Subcutaneous abdominal adipose tissue (tissue), 5 donors: ENCODE data around the gene LIN7B.

Source experiments
- H3K27ac ChIP-seq: one replicate; pipeline ENCODE4 v1.7.0; 2013; ENCODE audit warnings: low read depth, mild to moderate bottlenecking, inconsistent platforms, low read length, moderate library complexity
- H3K27me3 ChIP-seq, 5 donors: one replicate each; pipeline ENCODE4 v1.7.0; 2013; ENCODE audit warnings: low read length in 5 of 5, inconsistent platforms in 1 of 5; ENCODE audit not compliant: control insufficient read depth in 5 of 5, insufficient read depth in 4 of 5
- H3K36me3 ChIP-seq, 5 donors: one replicate each; pipeline ENCODE4 v1.7.0; 2013; ENCODE audit warnings: low read length in 5 of 5; ENCODE audit not compliant: control insufficient read depth in 5 of 5, insufficient read depth in 5 of 5
- H3K4me1 ChIP-seq, 5 donors: one replicate each; pipeline ENCODE4 v1.7.0; 2013; ENCODE audit warnings: low read length in 5 of 5, mild to moderate bottlenecking in 3 of 5, moderate library complexity in 1 of 5; ENCODE audit not compliant: control insufficient read depth in 5 of 5, insufficient read depth in 5 of 5
- H3K4me3 ChIP-seq, 5 donors: one replicate each; pipeline ENCODE4 v1.7.0; 2013; ENCODE audit warnings: low read length in 5 of 5, low read depth in 1 of 5
- H3K9ac ChIP-seq, 5 donors: one replicate each; pipeline ENCODE4 v1.7.0; 2013; ENCODE audit warnings: low read length in 5 of 5, mild to moderate bottlenecking in 4 of 5, moderate library complexity in 3 of 5
- H3K9me3 ChIP-seq, 5 donors: one replicate each; pipeline ENCODE4 v1.7.0; 2013; ENCODE audit warnings: low read length in 5 of 5; ENCODE audit not compliant: control insufficient read depth in 5 of 5
- donor health status: healthy.
- donor health status: healthy.
- donor health status: healthy.
- donor health status: healthy.
- donor health status: healthy.

Gene LIN7B

GRCh38 chr19:49094505-49095482 is 19.4 kb upstream of the LIN7B start:
- no peak overlapping the region for H3K27ac ChIP-seq
- H3K4me1 ChIP-seq = peaks cover 0 to 3% (median 0%) of the 10 kb centered on the region in 5 donors
- H3K9me3 ChIP-seq = no peaks in the 10 kb centered on the region
- H3K9ac ChIP-seq = no peak overlapping the region
- no peaks in the 10 kb centered on the region for H3K27me3 ChIP-seq
- no peak overlapping the region for H3K4me3 ChIP-seq
- H3K36me3 ChIP-seq = peaks cover 5 to 96% (median 78%) of the 10 kb centered on the region in 5 donors

DNA sequence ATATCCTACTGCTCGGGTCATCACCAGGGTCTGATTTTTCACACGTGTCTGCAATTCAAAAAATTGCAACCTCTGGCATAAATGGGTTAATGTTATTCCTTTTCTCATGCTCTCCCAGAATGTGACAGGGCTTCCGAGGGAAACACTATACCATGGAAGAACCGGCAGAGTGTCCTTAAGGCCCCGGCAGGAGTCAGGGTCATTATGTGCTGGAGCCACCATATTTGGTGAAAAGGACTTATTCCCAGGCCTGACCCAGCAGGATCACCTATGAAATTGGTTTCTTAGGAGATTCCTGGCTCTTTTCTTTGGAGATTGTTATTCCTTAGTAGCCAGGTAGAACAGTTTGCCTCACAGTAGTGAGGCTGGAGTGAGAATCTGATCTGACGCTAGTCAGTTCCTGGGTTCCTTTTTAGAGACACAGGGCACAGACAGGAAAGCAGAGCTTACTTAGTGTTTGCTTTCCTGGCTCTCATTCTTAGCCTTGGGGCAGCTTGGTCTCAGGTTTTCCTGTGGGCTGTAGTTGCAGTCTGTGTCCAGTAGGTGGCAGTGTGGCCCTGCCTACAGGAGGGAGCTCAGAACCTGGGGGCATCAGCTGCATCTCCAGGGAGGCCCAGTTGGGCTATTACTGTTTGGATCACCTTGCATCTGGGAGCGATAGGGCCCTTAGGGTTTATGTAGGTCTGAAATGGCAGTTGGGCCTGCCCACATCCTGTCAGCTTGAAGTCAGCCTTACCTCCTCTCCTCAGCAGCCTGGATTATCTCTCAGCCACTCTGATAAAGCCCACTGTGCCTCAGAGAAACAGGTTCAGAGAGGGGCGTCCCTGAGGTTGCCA is 16.5 kb upstream of the LIN7B start:
- Histone ChIP-seq H3K27ac (no peak overlapping the region), H3K36me3 (peaks cover 3 to 91% (median 78%) of the 10 kb centered on the region in 5 donors), H3K4me3 (no peak overlapping the region)

GRCh38 chr19:49098795-49099194 is 15.4 kb upstream of the LIN7B start:
- Histone ChIP-seq H3K4me1 (peaks cover 0 to 3% (median 0%) of the 10 kb centered on the region in 5 donors), H3K36me3 (peaks cover 3 to 91% (median 80%) of the 10 kb centered on the region in 5 donors), H3K27me3 (no peaks in the 10 kb centered on the region), H3K27ac (no peak overlapping the region), H3K9me3 (no peaks in the 10 kb centered on the region), H3K4me3 (no peak overlapping the region), H3K9ac (no peak overlapping the region)

More for the DNA sequence above, 16.5 kb upstream of the LIN7B start:
- no peaks in the 10 kb centered on the region for H3K27me3 ChIP-seq
- H3K9me3 ChIP-seq = no peaks in the 10 kb centered on the region
- H3K4me1 ChIP-seq = peaks cover 0 to 3% (median 0%) of the 10 kb centered on the region in 5 donors
- H3K9ac ChIP-seq = no peak overlapping the region

DNA sequence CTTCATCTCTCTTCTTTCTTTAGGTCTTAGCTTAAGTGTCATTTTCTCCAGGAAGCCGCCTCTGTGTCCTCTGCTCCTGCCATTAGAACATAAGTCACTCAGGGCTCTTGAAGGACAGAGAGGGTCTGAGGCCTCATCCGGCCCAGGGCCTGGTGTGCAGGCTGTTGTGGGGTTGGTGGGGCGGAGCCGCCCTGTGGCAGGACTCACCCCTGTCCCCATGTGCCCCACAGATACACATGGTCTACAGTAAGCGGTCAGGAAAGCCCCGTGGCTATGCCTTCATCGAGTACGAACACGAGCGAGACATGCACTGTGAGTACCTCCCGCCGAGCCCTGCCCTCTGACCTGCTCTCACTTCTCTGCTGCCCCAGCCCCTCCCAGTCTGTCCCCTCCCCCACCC is 13.0 kb upstream of the LIN7B start:
- peaks cover 0 to 3% (median 0%) of the 10 kb centered on the region in 5 donors for H3K4me1 ChIP-seq
- no peak overlapping the region for H3K4me3 ChIP-seq
- H3K9me3 ChIP-seq = no peaks in the 10 kb centered on the region
- no peak overlapping the region for H3K27ac ChIP-seq
- H3K9ac ChIP-seq = no peak overlapping the region
- H3K27me3 ChIP-seq = no peaks in the 10 kb centered on the region
- peaks cover 3 to 90% (median 80%) of the 10 kb centered on the region in 5 donors for H3K36me3 ChIP-seq

GRCh38 chr19:49102303-49102702 is 11.9 kb upstream of the LIN7B start:
- Histone ChIP-seq H3K9me3 (no peaks in the 10 kb centered on the region), H3K27me3 (no peaks in the 10 kb centered on the region), H3K4me1 (peaks cover 0 to 3% (median 0%) of the 10 kb centered on the region in 5 donors), H3K4me3 (no peak overlapping the region), H3K9ac (no peak overlapping the region), H3K36me3 (peaks cover 3 to 91% (median 85%) of the 10 kb centered on the region in 5 donors), H3K27ac (no peak overlapping the region)

DNA sequence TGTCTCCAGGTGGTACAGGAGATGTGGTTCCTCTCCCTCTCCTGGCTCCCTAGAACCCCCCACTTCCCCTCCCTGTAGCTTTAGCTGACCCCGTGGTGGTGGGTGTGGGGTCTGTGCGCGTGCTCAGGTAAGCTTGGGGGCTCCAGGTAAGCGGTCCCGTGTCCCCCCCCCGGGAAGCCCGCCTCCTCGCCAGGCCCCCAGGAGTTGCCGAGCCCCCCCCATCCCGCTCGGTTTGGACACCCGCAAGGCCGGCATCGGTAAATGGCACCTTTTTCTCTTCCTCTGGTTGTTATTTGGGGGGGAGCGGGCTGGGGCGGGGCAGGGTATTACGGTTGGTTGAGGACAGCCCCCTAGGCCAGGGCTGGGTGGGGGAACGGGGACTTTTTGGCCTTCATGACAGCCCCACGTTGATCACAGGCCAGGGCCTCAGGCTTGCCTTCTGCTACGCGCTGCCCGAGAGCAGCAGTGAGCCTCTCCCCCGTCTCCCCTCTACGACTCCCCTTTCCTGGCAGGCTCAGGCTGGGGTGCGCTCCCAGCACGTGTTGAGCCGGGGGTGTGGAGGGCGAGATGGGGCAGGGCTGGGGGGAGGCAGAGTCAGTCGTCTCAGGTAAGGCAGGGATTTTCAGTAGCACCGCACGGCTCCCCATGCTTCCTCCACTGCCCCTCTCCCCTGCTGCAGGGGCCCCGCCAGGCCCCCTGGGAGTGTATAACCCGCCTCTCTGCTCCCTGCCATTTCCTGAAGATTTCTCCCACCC is 10.7 kb upstream of the LIN7B start:
- H3K9me3 ChIP-seq = no peaks in the 10 kb centered on the region
- H3K27ac ChIP-seq = no peak overlapping the region
- H3K36me3 ChIP-seq = peaks cover 3 to 92% (median 87%) of the 10 kb centered on the region in 5 donors
- H3K4me1 ChIP-seq = peaks cover 0 to 4% (median 0%) of the 10 kb centered on the region in 5 donors
- no peak overlapping the region for H3K4me3 ChIP-seq
- H3K9ac ChIP-seq = no peak overlapping the region
- no peaks in the 10 kb centered on the region for H3K27me3 ChIP-seq

DNA sequence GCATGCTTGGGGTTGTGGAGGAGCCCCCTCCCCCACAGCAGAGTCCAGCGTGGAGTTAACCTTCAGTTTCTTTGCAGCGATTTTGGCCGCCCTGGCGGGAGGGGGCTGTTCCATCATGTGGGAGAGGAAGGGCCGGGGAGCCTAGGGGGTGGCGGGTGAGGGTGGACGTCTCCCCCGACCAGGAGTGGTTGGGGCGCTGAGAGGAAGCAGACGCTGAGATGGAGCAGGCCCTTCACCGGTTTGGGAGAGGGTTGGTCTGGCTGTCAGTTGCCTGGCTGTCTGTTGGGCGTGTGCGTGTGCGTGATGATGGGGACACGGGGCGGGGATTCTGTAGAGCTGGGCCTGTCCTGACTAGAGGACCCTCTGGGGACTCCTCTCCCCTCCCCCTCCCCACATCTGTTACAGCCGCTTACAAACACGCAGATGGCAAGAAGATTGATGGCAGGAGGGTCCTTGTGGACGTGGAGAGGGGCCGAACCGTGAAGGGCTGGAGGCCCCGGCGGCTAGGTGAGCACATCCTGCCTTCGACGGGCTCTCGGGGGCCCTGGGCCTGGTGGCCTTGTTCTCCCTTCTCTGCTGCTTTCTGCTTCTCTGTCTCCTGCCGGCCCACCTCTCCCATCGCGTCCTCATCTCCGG is 9.8 kb upstream of the LIN7B start:
- no peak overlapping the region for H3K4me3 ChIP-seq
- H3K36me3 ChIP-seq = peaks cover 0 to 90% (median 87%) of the 10 kb centered on the region in 5 donors
- no peaks in the 10 kb centered on the region for H3K9me3 ChIP-seq
- no peak overlapping the region for H3K9ac ChIP-seq
- no peaks in the 10 kb centered on the region for H3K27me3 ChIP-seq
- no peak overlapping the region for H3K27ac ChIP-seq
- peaks cover 0 to 12% (median 0%) of the 10 kb centered on the region in 5 donors for H3K4me1 ChIP-seq

DNA sequence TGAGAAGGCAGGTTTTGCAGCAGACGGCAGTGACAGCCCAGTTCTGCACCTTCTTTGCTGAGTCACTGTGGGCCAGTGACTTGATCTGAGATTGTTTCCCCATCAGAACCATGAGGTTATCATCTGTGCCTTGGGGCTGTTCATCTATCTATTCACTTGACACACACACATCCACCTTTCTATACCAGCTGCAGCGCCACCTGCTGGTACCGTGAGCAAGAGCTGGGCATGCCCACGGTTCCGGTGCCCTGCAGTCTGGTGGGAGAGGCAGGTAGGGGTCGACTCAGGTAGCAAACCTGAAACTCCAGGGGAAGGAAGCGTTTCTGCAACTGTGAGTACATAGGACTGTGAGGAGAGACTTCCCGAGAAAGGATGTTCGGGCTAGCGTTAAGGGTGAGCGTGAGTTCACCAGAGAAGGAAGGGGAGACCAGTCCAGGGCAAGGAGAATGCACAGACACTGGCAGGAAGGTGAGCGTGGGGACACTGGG is 7.5 kb upstream of the LIN7B start:
- Histone ChIP-seq H3K27ac (no peak overlapping the region), H3K36me3 (peaks cover 0 to 72% (median 69%) of the 10 kb centered on the region in 5 donors), H3K9me3 (no peaks in the 10 kb centered on the region), H3K4me1 (peaks cover 0 to 19% (median 0%) of the 10 kb centered on the region in 5 donors), H3K9ac (no peak overlapping the region), H3K4me3 (no peak overlapping the region), H3K27me3 (no peaks in the 10 kb centered on the region)
